ENCODE measurements around the gene ADAMTS8. TPM values are rescaled to one million over a fixed set of nuclear protein-coding genes. Genes with fewer than 3 reads are reported as not detected.

ADAMTS8 gene
- total and polyA plus RNA-seq, 11 donors: 0.12 to 2.8 (median 0.87) TPM

GRCh38 chr11:130448416-130449309 is 20.3 kb upstream of the ADAMTS8 start, which contains the start of gene ADAMTS15:
TSS of gene ADAMTS15 (plus strand) at chr11:130448645. CDS start at chr11:130448974, 329 bp downstream.
- peaks cover 0 to 57% (median 41%) of the 10 kb centered on the region in 12 donors for H3K4me1 ChIP-seq
- ATAC-seq: peak; percentile 76 to 87 (median 80)
- WGBS, 4 donors: 0 to 1% (median 1%) methylated on average over 42 to 75 of the region's 75 CpGs

GRCh38 chr11:130448039-130448415 is 19.6 kb upstream of the ADAMTS8 start:
- DNase-seq (no peak), ATAC-seq (no peak)
- peaks cover 0 to 51% (median 34%) of the 10 kb centered on the region in 12 donors for H3K4me1 ChIP-seq
- 12 to 15% (median 14%) methylated on average over 11 of the region's 11 CpGs for WGBS, 4 donors
- peak overlapping the region in 9 of 12 donors; percentile 70 to 91 (median 86) for H3K27ac ChIP-seq
- TF ChIP-seq POLR2A (IDR thresholded peaks at IDR 0.05): no peak
- peaks cover 0 to 21% (median 0%) of the 10 kb centered on the region in 9 donors for H3K27me3 ChIP-seq
- intact Hi-C loops (cut with DNase I): loop anchor here in 7 of 10 donors (1.0 to 5.0 kb wide), 7 partner anchors 203 to 382 kb away; no protein-coding TSS in a partner anchor
- no peaks in the 10 kb centered on the region for H3K9me3 ChIP-seq
- H3K4me3 ChIP-seq: peak overlapping the region in 10 of 12 donors; percentile 63 to 87 (median 80)
- no peaks in the 10 kb centered on the region for H3K36me3 ChIP-seq

More at GRCh38 chr11:130448416-130449309, 20.3 kb upstream of the ADAMTS8 start, which contains the start of gene ADAMTS15:
- DNase-seq: peak; percentile 87 to 96 (median 93)
- H3K27ac ChIP-seq: peak within 1 kb of the TSS; percentile 70 to 91 (median 80)
- TF ChIP-seq POLR2A (IDR thresholded peaks at IDR 0.05) (peak in 1 of 2 donors; percentile 72), CTCF (IDR thresholded peaks at IDR 0.05) (peak in 1 of 12 donors; percentile 5)
- intact Hi-C loops (cut with DNase I): loop anchor here in 7 of 10 donors (1.0 to 5.0 kb wide), 8 partner anchors 202 to 382 kb away; no protein-coding TSS in a partner anchor
- no peaks in the 10 kb centered on the region for H3K36me3 ChIP-seq
- peak within 1 kb of the TSS; percentile 63 to 88 (median 80) for H3K4me3 ChIP-seq
- H3K27me3 ChIP-seq: peaks cover 0 to 21% (median 0%) of the 10 kb centered on the region in 9 donors
- no peaks in the 10 kb centered on the region for H3K9me3 ChIP-seq

GRCh38 chr11:130445788-130446187 is 17.4 kb upstream of the ADAMTS8 start:
- DNase-seq (peak in 1 of 5 donors; percentile 17), ATAC-seq (no peak)
- Histone ChIP-seq H3K27me3 (peaks cover 0 to 21% (median 0%) of the 10 kb centered on the region in 9 donors), H3K27ac (no peak overlapping the region), H3K4me1 (peaks cover 0 to 29% (median 12%) of the 10 kb centered on the region in 12 donors), H3K36me3 (no peaks in the 10 kb centered on the region), H3K9me3 (peaks cover 0 to 4% (median 0%) of the 10 kb centered on the region in 12 donors), H3K4me3 (no peak overlapping the region)
- 81 to 94% (median 90%) methylated on average over 3 of the region's 3 CpGs for WGBS, 4 donors
- TF ChIP-seq POLR2A (IDR thresholded peaks at IDR 0.05) (no peak), CTCF (IDR thresholded peaks at IDR 0.05) (no peak)
- intact Hi-C loops (cut with DNase I): loop anchor here in 4 of 10 donors (5.0 kb wide), 3 partner anchors 207 to 382 kb away; no protein-coding TSS in a partner anchor

GRCh38 chr11:130442737-130443136 is 14.3 kb upstream of the ADAMTS8 start:
- ATAC-seq (peak in 3 of 4 donors; percentile 37 to 71 (median 52)), DNase-seq (peak in 2 of 5 donors; percentile 12 to 37)
- H3K27me3 ChIP-seq: no peaks in the 10 kb centered on the region
- TF ChIP-seq POLR2A (IDR thresholded peaks at IDR 0.05) (no peak), CTCF (IDR thresholded peaks at IDR 0.05) (no peak)
- H3K4me1 ChIP-seq: peaks cover 0 to 4% (median 0%) of the 10 kb centered on the region in 12 donors
- no peaks in the 10 kb centered on the region for H3K36me3 ChIP-seq
- no peak overlapping the region for H3K4me3 ChIP-seq
- WGBS, 4 donors: 75 to 84% (median 76%) methylated on average over 4 of the region's 4 CpGs
- H3K27ac ChIP-seq: peak overlapping the region in 2 of 12 donors; percentile 9 to 37
- H3K9me3 ChIP-seq: peaks cover 0 to 4% (median 0%) of the 10 kb centered on the region in 12 donors
- intact Hi-C loops (cut with DNase I): no loop called here

All from heart left ventricle (tissue), 16 donors.